Measurements from ENCODE around the gene SENP2. TPM values are rescaled to one million over a fixed set of nuclear protein-coding genes. Genes with fewer than 3 reads are reported as not detected.
"Not testable (repeated sequence)": the region's sequence is repeated elsewhere in the genome, so short reads cannot be mapped to it uniquely, and the experiment has no call there.

The SENP2 gene
- total and polyA plus RNA-seq, 2 experiments from 2014 or later, result 29.2 to 80.3 TPM

DNA sequence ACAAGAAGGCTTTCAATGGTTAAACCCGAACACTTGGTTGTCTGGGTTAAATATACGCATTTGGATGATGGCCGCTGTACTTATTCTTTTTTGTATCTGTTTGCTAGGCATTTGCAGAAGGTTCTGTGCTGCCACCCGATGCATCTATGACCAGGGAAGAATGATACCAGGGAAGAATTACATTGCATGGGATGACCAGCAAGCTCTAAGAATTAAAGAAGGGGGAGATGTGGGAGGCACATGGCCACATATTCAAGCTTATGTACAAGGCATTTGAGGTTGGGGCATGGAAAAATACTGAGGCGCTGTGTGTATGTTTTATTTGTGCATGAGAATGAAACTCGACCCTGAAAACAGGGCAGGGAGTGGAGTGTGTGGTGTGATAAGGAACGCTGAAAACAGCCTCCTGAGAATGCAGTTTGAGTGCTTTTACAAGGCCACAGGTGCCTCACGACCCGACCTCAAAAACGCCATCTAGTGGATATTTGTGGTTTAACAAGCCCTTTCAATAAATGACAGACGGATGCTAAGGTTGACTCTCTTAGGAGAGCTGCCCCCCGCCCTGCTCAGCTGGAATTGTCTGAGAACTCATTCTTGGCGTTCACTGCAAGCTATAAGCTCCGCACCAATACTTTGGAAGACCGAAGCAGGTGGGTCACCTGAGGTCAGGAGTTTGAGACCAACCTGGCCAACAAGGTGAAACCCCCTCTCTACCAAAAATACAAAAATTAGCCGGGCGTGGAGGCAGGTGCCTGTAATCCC lies 10.8 kb upstream of the SENP2 start:
- Mint-ChIP-seq H3K36me3 (ENCODE audit: low read depth) (peaks cover 19% of the 10 kb centered on the region; the same call in 2 of the 3 replicates), H3K27ac (peak overlapping the region; percentile 34; the same call in 1 of the 2 replicates), H3K9me3 (peaks cover 26% of the 10 kb centered on the region), H3K4me1 (peaks cover 12% of the 10 kb centered on the region)
- H3K4me3 ChIP-seq; H3K79me2 ChIP-seq (replicated peaks; ENCODE audit: insufficient read depth); H3F3A ChIP-seq (replicated peaks; ENCODE audit: low read depth); H3K4me1 ChIP-seq (ENCODE audit: insufficient read depth); H3K9me2 ChIP-seq (ENCODE audit: insufficient read depth); H3K4me3 Mint-ChIP-seq; H3K27me3 Mint-ChIP-seq (ENCODE audit: insufficient read depth, low read depth, poor library complexity); H3K36me3 ChIP-seq (ENCODE audit: insufficient read depth); H4K20me1 ChIP-seq (replicated peaks; ENCODE audit: insufficient read depth); H3K27me3 ChIP-seq (ENCODE audit: insufficient read depth): not testable (repeated sequence)
- DNase-seq (ENCODE audit: low spot score), result peak; percentile 91
- TF ChIP-seq, protein P1, sequence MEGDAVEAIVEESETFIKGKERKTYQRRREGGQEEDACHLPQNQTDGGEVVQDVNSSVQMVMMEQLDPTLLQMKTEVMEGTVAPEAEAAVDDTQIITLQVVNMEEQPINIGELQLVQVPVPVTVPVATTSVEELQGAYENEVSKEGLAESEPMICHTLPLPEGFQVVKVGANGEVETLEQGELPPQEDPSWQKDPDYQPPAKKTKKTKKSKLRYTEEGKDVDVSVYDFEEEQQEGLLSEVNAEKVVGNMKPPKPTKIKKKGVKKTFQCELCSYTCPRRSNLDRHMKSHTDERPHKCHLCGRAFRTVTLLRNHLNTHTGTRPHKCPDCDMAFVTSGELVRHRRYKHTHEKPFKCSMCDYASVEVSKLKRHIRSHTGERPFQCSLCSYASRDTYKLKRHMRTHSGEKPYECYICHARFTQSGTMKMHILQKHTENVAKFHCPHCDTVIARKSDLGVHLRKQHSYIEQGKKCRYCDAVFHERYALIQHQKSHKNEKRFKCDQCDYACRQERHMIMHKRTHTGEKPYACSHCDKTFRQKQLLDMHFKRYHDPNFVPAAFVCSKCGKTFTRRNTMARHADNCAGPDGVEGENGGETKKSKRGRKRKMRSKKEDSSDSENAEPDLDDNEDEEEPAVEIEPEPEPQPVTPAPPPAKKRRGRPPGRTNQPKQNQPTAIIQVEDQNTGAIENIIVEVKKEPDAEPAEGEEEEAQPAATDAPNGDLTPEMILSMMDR (conservative IDR thresholded peaks at IDR 0.05; ENCODE audit: low read depth in 2 of 2), result peak; percentile 69 to 71
- Histone ChIP-seq H2AFZ (peak overlapping the region; percentile 45), H3K27ac (ENCODE audit: low read depth) (0 out of 2 replicates have a peak overlapping the region, but pooled peaks have one; percentile 34), H3K4me2 (0 out of 2 replicates have a peak overlapping the region, but pooled peaks have one; percentile 23)
- peak; percentile 97 for ATAC-seq

DNA sequence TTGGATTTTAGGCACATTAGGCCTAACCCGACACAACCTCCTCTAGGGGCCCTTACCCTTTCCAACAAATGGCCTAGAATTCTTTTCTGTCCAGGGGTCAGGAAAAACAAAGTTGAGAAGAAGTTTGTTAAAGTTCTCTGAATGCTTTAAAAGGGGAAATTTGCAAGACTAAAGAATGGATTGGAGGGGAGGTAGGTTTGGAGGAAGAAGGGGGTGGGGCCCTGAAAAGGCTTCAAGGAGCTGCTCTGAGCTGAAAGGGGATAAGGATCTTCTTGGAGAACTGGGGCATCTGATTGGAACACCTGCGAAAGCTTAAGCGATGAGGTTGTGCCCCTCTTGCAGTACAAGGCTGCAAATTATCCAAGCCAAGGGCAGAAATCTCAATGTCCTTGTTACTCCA lies 3.9 kb upstream of the SENP2 start:
- peak overlapping the region; percentile 59 for H3K4me3 ChIP-seq
- H3K9me3 Mint-ChIP-seq, result peaks cover 6% of the 10 kb centered on the region; the same call in 2 of the 3 replicates
- peak; percentile 96 for DNase-seq (ENCODE audit: low spot score)
- no peaks in the 10 kb centered on the region for H3K27me3 ChIP-seq (ENCODE audit: insufficient read depth)
- peaks cover 22% of the 10 kb centered on the region for H3F3A ChIP-seq (replicated peaks; ENCODE audit: low read depth)
- peaks cover 10% of the 10 kb centered on the region for H3K36me3 Mint-ChIP-seq (ENCODE audit: low read depth)
- H3K4me1 ChIP-seq (ENCODE audit: insufficient read depth), result peaks cover 23% of the 10 kb centered on the region
- H3K27ac ChIP-seq (ENCODE audit: low read depth), result peak overlapping the region; percentile 93
- peaks cover 6% of the 10 kb centered on the region for H4K20me1 ChIP-seq (replicated peaks; ENCODE audit: insufficient read depth)
- peak overlapping the region; percentile 98 for H3K27ac Mint-ChIP-seq
- peaks cover 44% of the 10 kb centered on the region for H3K79me2 ChIP-seq (replicated peaks; ENCODE audit: insufficient read depth)
- no peaks in the 10 kb centered on the region for H3K36me3 ChIP-seq (ENCODE audit: insufficient read depth)
- H3K27me3 Mint-ChIP-seq (ENCODE audit: insufficient read depth, low read depth, poor library complexity), result peaks cover 18% of the 10 kb centered on the region
- no peaks in the 10 kb centered on the region for H3K9me2 ChIP-seq (ENCODE audit: insufficient read depth)
- peak overlapping the region; percentile 89 for H3K4me3 Mint-ChIP-seq
- H3K4me1 Mint-ChIP-seq, result peaks cover 34% of the 10 kb centered on the region
- no peak overlapping the region for H2AFZ ChIP-seq
- ATAC-seq, result peak; percentile 67
- peak overlapping the region; percentile 75 for H3K4me2 ChIP-seq
- TF ChIP-seq EZH2 (IDR thresholded peaks at IDR 0.05; ENCODE audit: low read depth, unreplicated experiment) (no peak), EZH2phosphoT487 (IDR thresholded peaks at IDR 0.05; ENCODE audit: unreplicated experiment) (no peak), STAT1 (IDR thresholded peaks at IDR 0.05; ENCODE audit: unreplicated experiment) (no peak), NANOG (IDR thresholded peaks at IDR 0.05; ENCODE audit: borderline replicate concordance) (0 out of 2 replicates have a peak, but pooled peaks have one; percentile 57), CREB1 (CRISPR knock-in tag; IDR thresholded peaks at IDR 0.05; ENCODE audit: low read depth) (no peak), POLR2AphosphoS5 (IDR thresholded peaks at IDR 0.05; ENCODE audit: low read depth) (peak; percentile 78)
- TF ChIP-seq, protein P2, sequence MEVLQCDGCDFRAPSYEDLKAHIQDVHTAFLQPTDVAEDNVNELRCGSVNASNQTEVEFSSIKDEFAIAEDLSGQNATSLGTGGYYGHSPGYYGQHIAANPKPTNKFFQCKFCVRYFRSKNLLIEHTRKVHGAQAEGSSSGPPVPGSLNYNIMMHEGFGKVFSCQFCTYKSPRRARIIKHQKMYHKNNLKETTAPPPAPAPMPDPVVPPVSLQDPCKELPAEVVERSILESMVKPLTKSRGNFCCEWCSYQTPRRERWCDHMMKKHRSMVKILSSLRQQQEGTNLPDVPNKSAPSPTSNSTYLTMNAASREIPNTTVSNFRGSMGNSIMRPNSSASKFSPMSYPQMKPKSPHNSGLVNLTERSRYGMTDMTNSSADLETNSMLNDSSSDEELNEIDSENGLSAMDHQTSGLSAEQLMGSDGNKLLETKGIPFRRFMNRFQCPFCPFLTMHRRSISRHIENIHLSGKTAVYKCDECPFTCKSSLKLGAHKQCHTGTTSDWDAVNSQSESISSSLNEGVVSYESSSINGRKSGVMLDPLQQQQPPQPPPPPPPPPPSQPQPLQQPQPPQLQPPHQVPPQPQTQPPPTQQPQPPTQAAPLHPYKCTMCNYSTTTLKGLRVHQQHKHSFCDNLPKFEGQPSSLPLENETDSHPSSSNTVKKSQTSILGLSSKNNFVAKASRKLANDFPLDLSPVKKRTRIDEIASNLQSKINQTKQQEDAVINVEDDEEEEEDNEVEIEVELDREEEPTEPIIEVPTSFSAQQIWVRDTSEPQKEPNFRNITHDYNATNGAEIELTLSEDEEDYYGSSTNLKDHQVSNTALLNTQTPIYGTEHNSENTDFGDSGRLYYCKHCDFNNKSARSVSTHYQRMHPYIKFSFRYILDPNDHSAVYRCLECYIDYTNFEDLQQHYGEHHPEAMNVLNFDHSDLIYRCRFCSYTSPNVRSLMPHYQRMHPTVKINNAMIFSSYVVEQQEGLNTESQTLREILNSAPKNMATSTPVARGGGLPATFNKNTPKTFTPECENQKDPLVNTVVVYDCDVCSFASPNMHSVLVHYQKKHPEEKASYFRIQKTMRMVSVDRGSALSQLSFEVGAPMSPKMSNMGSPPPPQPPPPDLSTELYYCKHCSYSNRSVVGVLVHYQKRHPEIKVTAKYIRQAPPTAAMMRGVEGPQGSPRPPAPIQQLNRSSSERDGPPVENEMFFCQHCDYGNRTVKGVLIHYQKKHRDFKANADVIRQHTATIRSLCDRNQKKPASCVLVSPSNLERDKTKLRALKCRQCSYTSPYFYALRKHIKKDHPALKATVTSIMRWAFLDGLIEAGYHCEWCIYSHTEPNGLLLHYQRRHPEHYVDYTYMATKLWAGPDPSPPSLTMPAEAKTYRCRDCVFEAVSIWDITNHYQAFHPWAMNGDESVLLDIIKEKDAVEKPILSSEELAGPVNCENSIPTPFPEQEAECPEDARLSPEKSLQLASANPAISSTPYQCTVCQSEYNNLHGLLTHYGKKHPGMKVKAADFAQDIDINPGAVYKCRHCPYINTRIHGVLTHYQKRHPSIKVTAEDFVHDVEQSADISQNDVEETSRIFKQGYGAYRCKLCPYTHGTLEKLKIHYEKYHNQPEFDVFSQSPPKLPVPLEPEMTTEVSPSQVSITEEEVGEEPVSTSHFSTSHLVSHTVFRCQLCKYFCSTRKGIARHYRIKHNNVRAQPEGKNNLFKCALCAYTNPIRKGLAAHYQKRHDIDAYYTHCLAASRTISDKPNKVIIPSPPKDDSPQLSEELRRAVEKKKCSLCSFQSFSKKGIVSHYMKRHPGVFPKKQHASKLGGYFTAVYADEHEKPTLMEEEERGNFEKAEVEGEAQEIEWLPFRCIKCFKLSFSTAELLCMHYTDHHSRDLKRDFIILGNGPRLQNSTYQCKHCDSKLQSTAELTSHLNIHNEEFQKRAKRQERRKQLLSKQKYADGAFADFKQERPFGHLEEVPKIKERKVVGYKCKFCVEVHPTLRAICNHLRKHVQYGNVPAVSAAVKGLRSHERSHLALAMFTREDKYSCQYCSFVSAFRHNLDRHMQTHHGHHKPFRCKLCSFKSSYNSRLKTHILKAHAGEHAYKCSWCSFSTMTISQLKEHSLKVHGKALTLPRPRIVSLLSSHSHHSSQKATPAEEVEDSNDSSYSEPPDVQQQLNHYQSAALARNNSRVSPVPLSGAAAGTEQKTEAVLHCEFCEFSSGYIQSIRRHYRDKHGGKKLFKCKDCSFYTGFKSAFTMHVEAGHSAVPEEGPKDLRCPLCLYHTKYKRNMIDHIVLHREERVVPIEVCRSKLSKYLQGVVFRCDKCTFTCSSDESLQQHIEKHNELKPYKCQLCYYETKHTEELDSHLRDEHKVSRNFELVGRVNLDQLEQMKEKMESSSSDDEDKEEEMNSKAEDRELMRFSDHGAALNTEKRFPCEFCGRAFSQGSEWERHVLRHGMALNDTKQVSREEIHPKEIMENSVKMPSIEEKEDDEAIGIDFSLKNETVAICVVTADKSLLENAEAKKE (CRISPR knock-in tag; IDR thresholded peaks at IDR 0.05), result peak; percentile 10; the same call in 1 of the 2 replicates
- TF ChIP-seq, protein P3, sequence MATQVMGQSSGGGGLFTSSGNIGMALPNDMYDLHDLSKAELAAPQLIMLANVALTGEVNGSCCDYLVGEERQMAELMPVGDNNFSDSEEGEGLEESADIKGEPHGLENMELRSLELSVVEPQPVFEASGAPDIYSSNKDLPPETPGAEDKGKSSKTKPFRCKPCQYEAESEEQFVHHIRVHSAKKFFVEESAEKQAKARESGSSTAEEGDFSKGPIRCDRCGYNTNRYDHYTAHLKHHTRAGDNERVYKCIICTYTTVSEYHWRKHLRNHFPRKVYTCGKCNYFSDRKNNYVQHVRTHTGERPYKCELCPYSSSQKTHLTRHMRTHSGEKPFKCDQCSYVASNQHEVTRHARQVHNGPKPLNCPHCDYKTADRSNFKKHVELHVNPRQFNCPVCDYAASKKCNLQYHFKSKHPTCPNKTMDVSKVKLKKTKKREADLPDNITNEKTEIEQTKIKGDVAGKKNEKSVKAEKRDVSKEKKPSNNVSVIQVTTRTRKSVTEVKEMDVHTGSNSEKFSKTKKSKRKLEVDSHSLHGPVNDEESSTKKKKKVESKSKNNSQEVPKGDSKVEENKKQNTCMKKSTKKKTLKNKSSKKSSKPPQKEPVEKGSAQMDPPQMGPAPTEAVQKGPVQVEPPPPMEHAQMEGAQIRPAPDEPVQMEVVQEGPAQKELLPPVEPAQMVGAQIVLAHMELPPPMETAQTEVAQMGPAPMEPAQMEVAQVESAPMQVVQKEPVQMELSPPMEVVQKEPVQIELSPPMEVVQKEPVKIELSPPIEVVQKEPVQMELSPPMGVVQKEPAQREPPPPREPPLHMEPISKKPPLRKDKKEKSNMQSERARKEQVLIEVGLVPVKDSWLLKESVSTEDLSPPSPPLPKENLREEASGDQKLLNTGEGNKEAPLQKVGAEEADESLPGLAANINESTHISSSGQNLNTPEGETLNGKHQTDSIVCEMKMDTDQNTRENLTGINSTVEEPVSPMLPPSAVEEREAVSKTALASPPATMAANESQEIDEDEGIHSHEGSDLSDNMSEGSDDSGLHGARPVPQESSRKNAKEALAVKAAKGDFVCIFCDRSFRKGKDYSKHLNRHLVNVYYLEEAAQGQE (IDR thresholded peaks at IDR 0.05; ENCODE audit: unreplicated experiment), result no peak

Data from GM23338 (cell line).